Measurements from ENCODE around the gene S1PR4.
"Not testable (repeated sequence)": the region's sequence is repeated elsewhere in the genome, so short reads cannot be mapped to it uniquely, and the experiment has no call there.

S1PR4 gene

GRCh38 chr19:3194106-3195087 lies 15.8 kb downstream of the S1PR4 start:
- DNase-seq (ENCODE audit: low read depth, low spot score), result no peak

GRCh38 chr19:3196064-3196932 lies 17.7 kb downstream of the S1PR4 start:
- DNase-seq (ENCODE audit: low read depth, low spot score), result no peak

- no peak for DNase-seq (ENCODE audit: low read depth, low spot score)
Observed at GRCh38 chr19:3196933-3197205, 18.3 kb downstream of the S1PR4 start.

- DNase-seq (ENCODE audit: low read depth, low spot score), result no peak
Observed at GRCh38 chr19:3198901-3199700, 20.5 kb downstream of the S1PR4 start.

GRCh38 chr19:3201072-3201700 lies 22.6 kb downstream of the S1PR4 start:
- no peak for DNase-seq (ENCODE audit: low read depth, low spot score)

GRCh38 chr19:3201911-3202310 lies 23.3 kb downstream of the S1PR4 start:
- DNase-seq (ENCODE audit: low read depth, low spot score), result no peak

- no peak for DNase-seq (ENCODE audit: low read depth, low spot score)
Observed at GRCh38 chr19:3202346-3202745, 23.8 kb downstream of the S1PR4 start.

- not testable (repeated sequence) for DNase-seq (ENCODE audit: low read depth, low spot score)
Observed at GRCh38 chr19:3202895-3203294, 24.3 kb downstream of the S1PR4 start.

- no peak for DNase-seq (ENCODE audit: low read depth, low spot score)
Observed at GRCh38 chr19:3203805-3204645, 25.5 kb downstream of the S1PR4 start.

- DNase-seq (ENCODE audit: low read depth, low spot score), result no peak
Observed at GRCh38 chr19:3204646-3205275, 26.2 kb downstream of the S1PR4 start.

GRCh38 chr19:3206216-3206953 lies 27.8 kb downstream of the S1PR4 start:
- DNase-seq (ENCODE audit: low read depth, low spot score), result no peak

- DNase-seq (ENCODE audit: low read depth, low spot score), result peak; percentile 76
Observed at GRCh38 chr19:3207461-3208242, 29.1 kb downstream of the S1PR4 start.

GRCh38 chr19:3208317-3209207 lies 30.0 kb downstream of the S1PR4 start:
- DNase-seq (ENCODE audit: low read depth, low spot score), result no peak

- peak; percentile 65 for DNase-seq (ENCODE audit: low read depth, low spot score)
Observed at GRCh38 chr19:3210347-3211017, 31.9 kb downstream of the S1PR4 start.

GRCh38 chr19:3211191-3211590 lies 32.6 kb downstream of the S1PR4 start:
- DNase-seq (ENCODE audit: low read depth, low spot score), result no peak

GRCh38 chr19:3213159-3213558 lies 34.6 kb downstream of the S1PR4 start:
- no peak for DNase-seq (ENCODE audit: low read depth, low spot score)

- no peak for DNase-seq (ENCODE audit: low read depth, low spot score)
Observed at GRCh38 chr19:3216874-3217273, 38.3 kb downstream of the S1PR4 start.

All from ELF-1 (cell line).